HL-60 (cell line): ENCODE measurements around the gene FJX1.

Experiments used
- DNase-seq, 2 experiments: peaks; one replicate each; pipeline ENCODE4 v3.0.0-alpha.2; 2010 to 2020; ENCODE audit warnings: low read depth in 1 of 2, low spot score in 1 of 2
- H3K27ac ChIP-seq: fragments of 250-450 bp; sonication (Bioruptor Pico); replicated peaks from 2 replicates; pipeline ENCODE4 v1.5.1; 2020; ENCODE audit warnings: mild to moderate bottlenecking, moderate library complexity
- H3K27me3 ChIP-seq: fragments of 250-450 bp; sonication (Bioruptor Pico); 2 replicates; pipeline ENCODE4 v1.5.1; 2021; ENCODE audit warnings: mild to moderate bottlenecking, moderate library complexity; ENCODE audit not compliant: insufficient read depth, poor library complexity, severe bottlenecking
- H3K4me3 ChIP-seq: replicated peaks from 2 replicates; pipeline ENCODE4 v1.5.1; 2011; ENCODE audit warnings: mild to moderate bottlenecking, control low read depth, low read length; ENCODE audit not compliant: insufficient read depth
- GABPA ChIP-seq: IDR thresholded peaks from 2 replicates; pipeline ENCODE4 v1.6.1; 2012; ENCODE audit warnings: low read depth
- POLR2AphosphoS5 ChIP-seq: IDR thresholded peaks from 2 replicates; pipeline ENCODE4 v1.6.1; 2012; ENCODE audit warnings: low read depth
- SPI1 ChIP-seq: IDR thresholded peaks from 2 replicates; pipeline ENCODE4 v1.6.1; 2012; ENCODE audit warnings: low read depth, mild to moderate bottlenecking, borderline replicate concordance
- TF ChIP-seq, protein P1 (sequence below): IDR thresholded peaks from 2 replicates; pipeline ENCODE4 v1.6.1; 2012; ENCODE audit warnings: low read depth; ENCODE audit not compliant: insufficient replicate concordance
- TF ChIP-seq, protein P2 (sequence below): IDR thresholded peaks from one replicate; pipeline ENCODE4 v1.5.1; 2011; ENCODE audit warnings: low read length, control low read depth, inconsistent platforms; ENCODE audit not compliant: insufficient read depth

The FJX1 gene

DNA sequence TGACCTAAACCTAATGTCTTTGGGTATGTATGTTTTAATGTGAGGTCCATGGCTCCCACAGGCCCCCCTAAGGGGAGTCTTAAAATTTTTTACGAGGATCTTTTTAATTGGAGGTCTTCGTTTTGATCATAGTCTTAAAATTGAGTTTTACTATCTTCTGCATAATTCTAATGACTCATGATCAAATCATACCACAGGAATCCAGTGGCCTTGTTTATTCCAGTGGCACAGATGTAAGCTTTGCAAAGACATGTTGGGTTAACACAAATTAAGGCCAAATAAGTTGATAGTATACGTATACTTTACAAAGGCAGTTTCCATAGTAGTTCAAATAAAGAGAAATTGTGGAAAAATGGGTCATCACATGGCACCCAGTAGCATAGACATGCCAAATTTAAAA, 33.9 kb upstream of the FJX1 start:
- Histone ChIP-seq H3K27ac (no peak overlapping the region), H3K4me3 (no peak overlapping the region), H3K27me3 (no peaks in the 10 kb centered on the region)
- DNase-seq, result no peak
- TF ChIP-seq GABPA, result no peak

DNA sequence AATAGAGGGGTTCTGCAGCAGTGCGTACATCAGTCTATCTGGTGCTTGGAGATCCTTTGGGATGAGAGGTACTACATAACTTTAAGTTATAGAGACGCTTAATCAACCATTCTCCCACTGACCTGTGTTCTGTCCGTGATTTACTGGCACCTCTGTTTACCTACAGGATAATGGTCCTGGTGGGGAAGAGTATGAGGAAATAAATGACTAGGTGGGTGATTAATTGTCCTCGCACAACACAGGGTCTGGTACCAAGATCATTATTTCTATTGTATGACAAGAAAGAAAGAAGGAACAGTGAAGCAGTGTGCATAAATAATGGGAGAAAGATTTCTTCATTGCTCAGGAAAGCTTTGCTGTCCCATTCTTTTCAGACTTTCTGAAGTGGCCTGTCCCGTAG, 32.8 kb upstream of the FJX1 start:
- no peak overlapping the region for H3K4me3 ChIP-seq
- TF ChIP-seq, protein P1, sequence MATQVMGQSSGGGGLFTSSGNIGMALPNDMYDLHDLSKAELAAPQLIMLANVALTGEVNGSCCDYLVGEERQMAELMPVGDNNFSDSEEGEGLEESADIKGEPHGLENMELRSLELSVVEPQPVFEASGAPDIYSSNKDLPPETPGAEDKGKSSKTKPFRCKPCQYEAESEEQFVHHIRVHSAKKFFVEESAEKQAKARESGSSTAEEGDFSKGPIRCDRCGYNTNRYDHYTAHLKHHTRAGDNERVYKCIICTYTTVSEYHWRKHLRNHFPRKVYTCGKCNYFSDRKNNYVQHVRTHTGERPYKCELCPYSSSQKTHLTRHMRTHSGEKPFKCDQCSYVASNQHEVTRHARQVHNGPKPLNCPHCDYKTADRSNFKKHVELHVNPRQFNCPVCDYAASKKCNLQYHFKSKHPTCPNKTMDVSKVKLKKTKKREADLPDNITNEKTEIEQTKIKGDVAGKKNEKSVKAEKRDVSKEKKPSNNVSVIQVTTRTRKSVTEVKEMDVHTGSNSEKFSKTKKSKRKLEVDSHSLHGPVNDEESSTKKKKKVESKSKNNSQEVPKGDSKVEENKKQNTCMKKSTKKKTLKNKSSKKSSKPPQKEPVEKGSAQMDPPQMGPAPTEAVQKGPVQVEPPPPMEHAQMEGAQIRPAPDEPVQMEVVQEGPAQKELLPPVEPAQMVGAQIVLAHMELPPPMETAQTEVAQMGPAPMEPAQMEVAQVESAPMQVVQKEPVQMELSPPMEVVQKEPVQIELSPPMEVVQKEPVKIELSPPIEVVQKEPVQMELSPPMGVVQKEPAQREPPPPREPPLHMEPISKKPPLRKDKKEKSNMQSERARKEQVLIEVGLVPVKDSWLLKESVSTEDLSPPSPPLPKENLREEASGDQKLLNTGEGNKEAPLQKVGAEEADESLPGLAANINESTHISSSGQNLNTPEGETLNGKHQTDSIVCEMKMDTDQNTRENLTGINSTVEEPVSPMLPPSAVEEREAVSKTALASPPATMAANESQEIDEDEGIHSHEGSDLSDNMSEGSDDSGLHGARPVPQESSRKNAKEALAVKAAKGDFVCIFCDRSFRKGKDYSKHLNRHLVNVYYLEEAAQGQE, result no peak

DNA sequence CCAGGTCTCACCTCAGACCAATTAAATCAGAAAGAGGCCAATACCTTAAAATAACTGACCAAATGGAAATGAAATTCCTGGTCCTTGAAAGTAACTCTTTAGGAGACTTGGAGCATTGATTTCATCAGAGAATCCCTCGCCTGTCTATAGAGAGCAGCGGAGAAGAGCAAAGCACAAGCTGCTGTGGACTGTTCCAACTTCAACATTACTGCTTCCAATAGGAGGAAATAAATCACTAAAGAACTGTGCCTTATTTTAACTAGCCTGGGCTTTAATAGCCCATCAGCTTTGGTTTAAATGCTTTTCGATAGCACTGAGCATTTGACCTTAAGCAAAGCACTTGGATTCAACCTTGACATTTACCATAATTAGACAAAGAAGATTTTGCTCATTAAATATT, 32.0 kb upstream of the FJX1 start:
- TF ChIP-seq POLR2AphosphoS5 (no peak), GABPA (no peak), SPI1 (no peak)
- TF ChIP-seq, protein P2, sequence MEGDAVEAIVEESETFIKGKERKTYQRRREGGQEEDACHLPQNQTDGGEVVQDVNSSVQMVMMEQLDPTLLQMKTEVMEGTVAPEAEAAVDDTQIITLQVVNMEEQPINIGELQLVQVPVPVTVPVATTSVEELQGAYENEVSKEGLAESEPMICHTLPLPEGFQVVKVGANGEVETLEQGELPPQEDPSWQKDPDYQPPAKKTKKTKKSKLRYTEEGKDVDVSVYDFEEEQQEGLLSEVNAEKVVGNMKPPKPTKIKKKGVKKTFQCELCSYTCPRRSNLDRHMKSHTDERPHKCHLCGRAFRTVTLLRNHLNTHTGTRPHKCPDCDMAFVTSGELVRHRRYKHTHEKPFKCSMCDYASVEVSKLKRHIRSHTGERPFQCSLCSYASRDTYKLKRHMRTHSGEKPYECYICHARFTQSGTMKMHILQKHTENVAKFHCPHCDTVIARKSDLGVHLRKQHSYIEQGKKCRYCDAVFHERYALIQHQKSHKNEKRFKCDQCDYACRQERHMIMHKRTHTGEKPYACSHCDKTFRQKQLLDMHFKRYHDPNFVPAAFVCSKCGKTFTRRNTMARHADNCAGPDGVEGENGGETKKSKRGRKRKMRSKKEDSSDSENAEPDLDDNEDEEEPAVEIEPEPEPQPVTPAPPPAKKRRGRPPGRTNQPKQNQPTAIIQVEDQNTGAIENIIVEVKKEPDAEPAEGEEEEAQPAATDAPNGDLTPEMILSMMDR, result no peak
- TF ChIP-seq, protein P1, result no peak
- no peak for DNase-seq
- H3K27ac ChIP-seq, result no peak overlapping the region
- H3K4me3 ChIP-seq, result no peak overlapping the region
- H3K27me3 ChIP-seq, result no peaks in the 10 kb centered on the region

More for the DNA sequence above, 32.8 kb upstream of the FJX1 start:
- DNase-seq, result no peak
- Histone ChIP-seq H3K27ac (no peak overlapping the region), H3K27me3 (no peaks in the 10 kb centered on the region)

DNA sequence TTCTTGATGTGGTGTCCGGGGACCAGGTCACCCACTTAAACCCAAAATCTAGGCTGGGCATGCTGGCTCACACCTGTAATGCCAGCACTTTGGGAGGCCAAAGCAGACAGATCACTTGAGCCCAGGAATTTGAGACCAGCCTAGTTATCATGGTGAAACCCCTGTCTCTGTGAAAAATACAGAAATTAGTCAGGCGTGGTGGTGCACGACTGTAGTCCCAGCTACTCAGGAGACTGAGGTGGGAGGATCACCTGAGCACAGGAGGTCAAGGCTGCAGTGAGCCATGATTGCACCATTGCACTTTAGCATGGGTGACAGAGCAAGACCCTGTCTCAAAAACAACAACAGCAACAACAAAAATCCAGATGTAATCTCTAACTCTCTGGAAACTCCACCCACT, 30.3 kb upstream of the FJX1 start:
- no peaks in the 10 kb centered on the region for H3K27me3 ChIP-seq

More for the DNA sequence above, 30.3 kb upstream of the FJX1 start:
- DNase-seq, result no peak
- Histone ChIP-seq H3K27ac (no peak overlapping the region), H3K4me3 (no peak overlapping the region)
- TF ChIP-seq, protein P1, result no peak
- TF ChIP-seq POLR2AphosphoS5, result no peak
- no peak for TF ChIP-seq SPI1
- TF ChIP-seq, protein P2, result no peak
- TF ChIP-seq GABPA, result no peak
